ENCODE data around the gene KCNJ12.

Gene KCNJ12

GRCh38 chr17:21368545-21369246, 7.5 kb upstream of the KCNJ12 start:
- FAIRE-seq = no peak

DNA sequence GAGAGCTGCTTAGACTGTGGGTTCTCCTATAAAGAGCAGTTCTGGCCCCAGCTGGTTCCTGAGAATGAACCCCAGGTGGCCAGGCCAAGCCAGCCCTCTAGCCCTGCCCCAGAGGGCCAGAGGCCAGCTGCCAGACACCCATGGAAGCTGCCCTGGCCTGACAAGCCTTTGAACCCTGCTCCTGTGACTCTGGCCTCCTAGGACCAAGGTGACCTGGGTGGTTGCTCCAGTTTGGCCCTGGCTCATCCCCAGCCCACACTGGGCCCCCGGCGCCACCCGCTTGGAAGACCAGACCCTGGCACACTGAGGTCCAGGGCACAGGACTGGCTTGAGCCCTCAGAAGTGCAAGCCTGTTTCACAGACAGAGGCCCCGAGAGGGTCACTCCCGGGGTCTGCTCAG, 6.8 kb upstream of the KCNJ12 start:
- FAIRE-seq = no peak

DNA sequence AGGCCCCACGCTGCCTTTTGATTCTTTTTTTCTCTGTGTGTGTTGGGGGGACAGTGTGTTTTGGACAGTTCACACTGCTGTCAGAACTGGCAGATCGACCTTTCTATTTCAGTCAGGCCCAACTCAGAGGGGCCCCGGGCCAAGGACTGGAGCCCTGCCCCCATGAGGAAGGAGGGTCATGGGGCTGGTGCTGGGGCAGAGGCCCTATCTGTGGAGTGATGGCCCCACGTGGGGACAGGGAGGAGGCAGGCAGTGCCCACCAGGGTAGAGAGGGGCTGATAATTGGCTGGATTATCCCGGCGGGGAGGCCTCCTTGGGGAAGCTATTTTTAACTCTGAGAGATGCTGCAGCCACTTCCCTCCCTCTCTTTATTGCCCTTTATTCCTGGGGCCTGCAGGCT, 5.7 kb upstream of the KCNJ12 start:
- FAIRE-seq = no peak

DNA sequence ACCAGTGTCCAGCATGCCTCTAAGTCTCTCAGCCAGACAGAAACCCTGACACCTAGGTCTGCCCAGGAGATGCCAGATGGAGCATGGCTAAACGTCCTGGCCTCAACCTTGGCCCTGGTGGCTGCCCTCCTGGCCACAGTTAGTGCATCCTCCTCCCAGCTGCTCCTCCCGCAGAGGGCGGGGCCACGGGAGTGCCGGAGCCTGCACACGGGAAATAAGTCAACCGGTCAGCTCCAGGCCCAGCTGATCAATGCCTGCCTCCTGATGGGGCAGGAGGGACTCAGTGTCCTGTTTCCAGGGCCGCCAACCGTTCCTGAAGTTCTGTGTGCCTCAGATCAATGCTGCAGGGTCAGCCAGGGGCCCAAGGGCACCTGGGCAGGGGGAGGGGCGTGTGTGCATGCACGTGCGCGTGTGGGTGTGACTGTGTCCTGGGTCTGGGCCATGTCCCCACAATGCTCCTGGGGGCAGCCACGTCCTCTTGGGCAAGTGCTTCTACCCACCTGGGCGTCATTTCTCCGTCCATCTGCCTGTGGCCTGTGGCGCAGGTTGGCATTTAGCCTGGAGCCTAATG, 4.6 kb upstream of the KCNJ12 start:
- FAIRE-seq = no peak

DNA sequence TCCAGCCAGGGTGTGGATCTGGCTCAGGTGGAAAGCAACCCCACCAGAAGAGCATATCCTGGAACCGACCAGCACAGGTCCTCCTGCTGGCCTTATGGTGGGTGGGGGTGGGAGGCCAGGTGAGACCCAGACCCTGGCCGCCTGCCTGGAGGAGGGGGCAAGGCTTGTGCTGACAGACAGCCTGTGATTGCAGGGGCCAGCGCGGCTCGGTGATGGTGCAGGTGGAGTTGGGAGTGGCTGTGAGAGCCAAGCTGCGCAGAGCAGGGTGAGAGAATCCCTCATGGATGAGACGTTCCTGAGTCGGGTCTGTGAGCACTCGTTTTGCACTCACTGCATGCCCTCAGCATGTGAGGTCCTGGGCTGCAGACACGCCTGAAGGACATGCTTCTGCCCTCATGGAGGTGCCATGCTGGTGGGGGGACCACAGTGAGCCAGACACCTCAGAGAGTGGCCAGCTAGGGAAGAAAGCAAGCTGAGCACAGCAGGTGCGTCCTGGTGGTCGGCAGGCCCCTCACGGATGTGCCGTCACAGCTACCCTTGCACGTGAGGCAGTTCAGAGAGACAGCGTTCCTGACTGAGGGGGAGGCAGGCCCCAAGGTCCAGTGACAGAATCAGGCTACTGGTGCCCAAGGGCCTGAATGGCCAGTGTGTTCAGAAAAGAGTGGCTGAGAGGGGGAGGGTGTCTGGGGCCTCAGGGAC, 3.8 kb upstream of the KCNJ12 start:
- no peak for FAIRE-seq

DNA sequence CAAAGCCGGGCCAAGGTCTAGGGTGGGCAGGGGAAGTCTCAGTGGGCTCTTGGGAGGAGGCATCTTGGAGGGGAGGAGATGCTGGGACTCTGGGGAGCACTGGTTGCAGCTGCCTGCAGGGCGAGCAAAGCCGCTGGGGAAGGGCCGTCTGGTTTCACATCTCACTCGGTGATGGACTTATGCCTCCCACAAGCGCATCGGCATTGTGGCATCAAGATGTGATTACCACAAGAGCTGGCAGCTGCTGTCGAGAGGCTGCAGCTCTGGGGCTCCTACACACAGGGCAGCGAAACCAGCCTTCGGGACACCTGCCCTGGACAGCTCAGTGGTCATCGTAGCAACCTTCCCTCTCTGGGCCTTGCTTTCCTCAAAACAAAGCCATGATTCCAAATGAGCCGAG, 3.1 kb upstream of the KCNJ12 start:
- no peak for FAIRE-seq

DNA sequence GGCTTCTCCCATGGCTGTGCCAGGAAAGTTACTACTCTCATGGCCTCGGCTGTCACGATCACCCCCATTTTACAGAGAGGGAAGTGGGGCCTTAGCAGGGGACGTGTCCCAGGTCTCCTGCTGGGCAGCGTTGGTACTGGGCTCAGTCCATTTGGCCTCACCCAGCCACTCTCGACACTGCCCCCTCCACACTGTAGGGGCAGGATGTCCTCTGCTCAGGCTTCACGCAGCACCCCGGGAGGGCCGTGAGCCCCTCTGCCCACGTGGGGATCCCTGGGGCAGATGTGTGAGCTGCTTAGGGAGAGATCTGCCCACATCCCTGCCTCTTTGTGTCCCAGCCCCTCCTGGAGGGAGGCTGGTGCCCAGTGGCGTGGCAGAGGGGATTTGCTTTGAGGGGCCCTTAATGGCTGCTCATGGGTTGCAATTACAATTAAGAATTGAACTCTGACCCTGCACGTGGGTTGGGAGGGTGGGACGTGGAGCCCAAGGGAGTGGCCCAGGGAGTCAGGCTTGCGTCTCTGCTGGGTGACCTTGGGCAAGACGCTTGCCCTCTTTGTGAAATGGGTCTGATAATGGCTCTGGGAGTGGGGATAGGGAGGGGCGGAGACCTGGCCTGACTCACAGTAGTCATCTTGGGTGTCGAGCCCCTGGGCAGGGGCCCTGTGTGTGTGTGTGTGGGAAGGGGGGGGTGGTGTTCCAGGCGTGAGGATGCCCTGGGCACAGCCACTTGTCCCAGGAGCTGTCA, 2.3 kb upstream of the KCNJ12 start:
- no peak for FAIRE-seq

- FAIRE-seq = no peak
Measured at GRCh38 chr17:21374441-21375161, 1.6 kb upstream of the KCNJ12 start.

DNA sequence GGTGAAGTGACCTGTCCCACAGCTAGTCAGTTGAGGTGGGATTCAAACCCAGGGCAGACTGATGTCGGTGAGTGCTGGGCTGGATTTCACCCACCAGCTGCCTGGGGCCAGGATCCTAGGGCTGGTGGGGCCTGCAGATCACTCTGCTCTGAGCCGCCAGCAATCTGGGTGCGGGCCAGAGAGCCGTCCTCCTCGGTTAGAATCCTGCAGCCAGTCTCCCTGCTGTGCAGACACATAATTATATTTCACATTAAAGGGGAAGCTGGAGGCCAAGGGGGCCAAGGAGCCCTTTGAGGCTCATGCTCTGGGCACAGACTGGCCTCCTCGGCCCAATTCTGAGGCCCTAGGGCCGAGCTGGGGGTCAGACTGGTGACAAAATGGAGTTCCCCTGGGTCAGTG, 996 bp upstream of the KCNJ12 start:
- no peak for FAIRE-seq

DNA sequence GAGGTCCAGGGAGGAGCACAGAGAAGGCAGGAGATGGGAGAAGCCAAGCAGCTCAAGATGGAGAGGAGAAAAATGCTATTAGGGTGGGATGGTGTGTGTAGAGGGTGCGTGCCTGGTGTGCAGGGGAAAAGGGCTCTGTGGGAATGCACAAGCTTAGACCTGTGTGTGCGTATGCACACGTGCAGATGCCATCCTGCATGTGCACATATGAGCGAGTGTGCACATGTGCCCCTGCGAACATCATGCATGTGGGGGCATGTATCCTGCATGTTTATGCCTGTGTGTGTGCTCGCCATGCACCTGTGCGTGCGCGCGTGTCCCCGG, 438 bp upstream of the KCNJ12 start:
- FAIRE-seq = no peak

GRCh38 chr17:21376759-21377690, 868 bp downstream of the KCNJ12 start:
- FAIRE-seq = no peak

DNA sequence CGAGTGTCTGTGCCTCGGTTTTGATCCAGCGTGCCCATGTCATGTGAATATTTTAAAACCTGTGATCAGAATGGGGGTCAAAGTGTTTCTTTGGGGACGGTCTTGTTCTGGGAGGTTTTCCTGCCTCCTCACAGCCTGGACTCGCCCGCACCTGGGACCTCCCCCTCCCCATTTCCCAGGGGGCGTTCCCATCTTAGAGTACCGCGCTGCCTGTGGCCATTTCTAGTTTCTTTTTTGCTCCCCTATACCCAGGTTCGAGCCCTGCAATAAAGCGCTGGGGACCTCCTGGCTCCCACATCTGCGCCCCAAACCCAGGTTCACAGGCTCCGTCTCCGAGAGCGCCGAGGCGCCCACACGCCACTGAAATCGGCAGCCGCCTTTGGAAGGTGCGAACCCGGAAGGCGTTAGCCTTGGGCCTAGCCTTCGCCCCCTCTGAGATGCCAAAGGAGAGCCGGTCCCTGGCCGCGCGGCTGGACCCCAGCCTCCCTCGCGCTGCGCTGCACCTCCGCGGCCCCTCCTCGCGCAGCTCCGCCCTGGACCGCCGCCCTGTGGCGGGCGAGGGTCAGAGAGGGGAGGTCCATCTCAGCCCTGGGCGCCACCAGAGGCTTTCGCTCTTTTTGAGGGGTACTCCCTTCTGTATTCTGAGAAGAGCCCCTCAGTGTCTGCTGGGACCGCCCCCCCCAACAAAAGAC, 1.7 kb downstream of the KCNJ12 start:
- FAIRE-seq = no peak

- FAIRE-seq = no peak
Measured at GRCh38 chr17:21378553-21378952, 2.4 kb downstream of the KCNJ12 start.

DNA sequence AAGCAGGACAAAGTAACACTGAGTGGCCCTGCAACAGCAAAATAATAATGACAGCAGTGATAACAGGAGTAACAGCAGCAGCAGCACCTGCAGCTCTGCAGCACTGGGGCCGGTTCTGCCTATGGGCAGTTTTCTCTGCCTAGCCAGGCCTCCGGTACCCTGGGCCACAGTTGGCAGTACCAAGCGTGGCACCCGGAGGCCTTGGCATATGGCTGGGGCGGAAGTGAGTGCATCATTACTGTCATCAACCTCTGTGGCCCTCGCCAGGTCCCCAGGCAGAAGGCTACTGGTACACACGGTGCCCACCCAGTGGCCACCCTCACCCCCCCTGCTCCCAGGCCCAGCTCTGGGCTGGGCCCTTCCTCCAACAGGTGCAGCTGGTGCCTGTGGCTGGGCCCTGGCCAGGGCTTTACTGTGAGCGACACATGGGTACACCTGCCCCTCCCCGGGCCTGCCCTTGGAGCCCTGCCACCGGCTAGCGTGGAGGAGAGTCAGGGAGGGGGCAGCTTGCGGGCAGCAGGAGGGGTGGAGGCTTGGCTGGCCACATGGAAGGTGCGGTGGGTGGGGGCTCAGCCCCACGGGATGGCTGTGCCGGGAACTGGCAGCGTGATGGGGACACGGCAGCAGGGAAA, 3.0 kb downstream of the KCNJ12 start:
- FAIRE-seq = no peak

DNA sequence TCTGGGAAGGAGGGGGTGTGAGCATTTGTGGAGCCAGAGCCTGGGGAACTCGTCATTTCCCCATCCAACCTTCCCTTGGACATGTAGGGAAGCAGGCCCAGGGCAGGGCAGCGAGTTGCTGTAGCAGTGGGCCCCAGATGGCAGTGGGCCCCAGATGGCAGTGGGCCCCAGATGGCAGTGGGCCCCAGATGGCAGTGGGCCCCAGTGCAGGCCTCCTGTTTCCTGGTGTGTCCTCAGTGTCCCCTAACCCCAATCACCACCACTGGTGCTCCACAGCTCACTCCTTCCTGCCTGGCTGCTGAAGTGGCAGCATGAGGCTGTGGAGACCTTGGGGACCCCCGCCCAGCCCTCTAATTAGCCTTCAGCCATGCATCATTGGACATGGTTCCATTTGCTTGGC, 4.5 kb downstream of the KCNJ12 start:
- FAIRE-seq = no peak

DNA sequence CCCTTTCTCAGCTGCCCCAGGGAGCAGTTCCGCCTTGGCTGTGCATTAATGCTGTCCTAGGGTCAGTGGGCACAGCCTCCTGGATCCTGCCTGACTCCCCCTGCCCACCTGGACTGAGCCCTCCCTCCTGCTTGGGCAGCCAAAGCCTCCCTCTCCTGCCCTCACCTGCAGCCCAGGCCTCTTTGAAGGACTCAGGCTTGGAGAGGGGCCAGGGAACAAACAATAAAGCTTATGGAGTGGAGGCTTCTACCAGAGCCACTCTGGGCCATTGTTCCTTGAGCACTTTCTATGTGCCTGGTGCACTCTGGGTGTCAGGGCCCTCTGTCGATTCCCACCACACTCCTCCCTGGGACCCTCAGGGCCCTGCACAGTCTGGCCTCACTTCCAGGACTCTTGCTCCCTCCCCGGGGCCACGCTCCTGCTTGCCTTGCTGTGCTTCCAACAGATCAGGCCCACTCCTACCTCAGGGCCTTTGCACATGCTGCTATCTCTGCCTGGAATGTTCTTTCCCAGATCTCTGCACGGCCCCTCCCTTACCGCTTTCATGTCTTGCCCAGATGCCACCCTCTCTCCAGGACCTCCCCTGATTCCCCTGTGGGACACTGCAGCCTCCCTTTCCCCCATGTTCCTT, 5.0 kb downstream of the KCNJ12 start:
- FAIRE-seq = no peak

GRCh38 chr17:21382560-21383495, 6.7 kb downstream of the KCNJ12 start:
- no peak for FAIRE-seq

- no peak for FAIRE-seq
Measured at GRCh38 chr17:21385281-21385845, 9.2 kb downstream of the KCNJ12 start.

- FAIRE-seq = no peak
Measured at GRCh38 chr17:21387616-21388015, 11.5 kb downstream of the KCNJ12 start.
